Adipocyte (in vitro differentiated cells): ENCODE results near the gene PCDHB9.
"Not testable (repeated sequence)": the region's sequence is repeated elsewhere in the genome, so short reads cannot be mapped to it uniquely, and the experiment has no call there.

Experiments used
- DNase-seq: peaks from one replicate; pipeline ENCODE4 v3.0.0-alpha.2; 2015; ENCODE audit warnings: low read depth
- H3K27me3 ChIP-seq: replicated peaks from 2 replicates; pipeline ENCODE4 v1.7.0; 2013; ENCODE audit warnings: mild to moderate bottlenecking, low read length, moderate library complexity; ENCODE audit not compliant: control insufficient read depth, insufficient read depth
- H3K36me3 ChIP-seq: 2 replicates; pipeline ENCODE4 v1.7.0; 2013; ENCODE audit warnings: low read length, mild to moderate bottlenecking, moderate library complexity; ENCODE audit not compliant: control insufficient read depth, insufficient read depth, severe bottlenecking
- H3K4me1 ChIP-seq: 2 replicates; pipeline ENCODE4 v1.7.0; 2013; ENCODE audit warnings: mild to moderate bottlenecking, low read length, moderate library complexity; ENCODE audit not compliant: control insufficient read depth, insufficient read depth
- H3K4me3 ChIP-seq: 2 replicates; pipeline ENCODE4 v1.7.0; 2013; ENCODE audit warnings: mild to moderate bottlenecking, low read length, moderate library complexity
- H3K9ac ChIP-seq: 2 replicates; pipeline ENCODE4 v1.7.0; 2013; ENCODE audit warnings: mild to moderate bottlenecking, low read length, moderate library complexity
- H3K9me3 ChIP-seq: 2 replicates; pipeline ENCODE4 v1.7.0; 2013; ENCODE audit warnings: mild to moderate bottlenecking, low read length, moderate library complexity; ENCODE audit not compliant: control insufficient read depth

Gene PCDHB9

DNA sequence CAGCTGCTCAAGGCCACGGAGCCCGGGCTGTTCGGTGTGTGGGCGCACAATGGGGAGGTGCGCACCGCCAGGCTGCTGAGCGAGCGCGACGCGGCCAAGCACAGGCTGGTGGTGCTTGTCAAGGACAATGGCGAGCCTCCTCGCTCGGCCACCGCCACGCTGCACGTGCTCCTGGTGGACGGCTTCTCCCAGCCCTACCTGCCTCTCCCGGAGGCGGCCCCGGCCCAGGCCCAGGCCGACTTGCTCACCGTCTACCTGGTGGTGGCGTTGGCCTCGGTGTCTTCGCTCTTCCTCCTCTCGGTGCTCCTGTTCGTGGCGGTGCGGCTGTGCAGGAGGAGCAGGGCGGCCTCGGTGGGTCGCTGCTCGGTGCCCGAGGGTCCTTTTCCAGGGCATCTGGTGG lies 2.2 kb downstream of the PCDHB9 start:
- H3K9me3 ChIP-seq = peaks cover 34% of the 10 kb centered on the region
- not testable (repeated sequence) for H3K4me3 ChIP-seq, H3K36me3 ChIP-seq, DNase-seq, H3K9ac ChIP-seq, H3K27me3 ChIP-seq, H3K4me1 ChIP-seq

DNA sequence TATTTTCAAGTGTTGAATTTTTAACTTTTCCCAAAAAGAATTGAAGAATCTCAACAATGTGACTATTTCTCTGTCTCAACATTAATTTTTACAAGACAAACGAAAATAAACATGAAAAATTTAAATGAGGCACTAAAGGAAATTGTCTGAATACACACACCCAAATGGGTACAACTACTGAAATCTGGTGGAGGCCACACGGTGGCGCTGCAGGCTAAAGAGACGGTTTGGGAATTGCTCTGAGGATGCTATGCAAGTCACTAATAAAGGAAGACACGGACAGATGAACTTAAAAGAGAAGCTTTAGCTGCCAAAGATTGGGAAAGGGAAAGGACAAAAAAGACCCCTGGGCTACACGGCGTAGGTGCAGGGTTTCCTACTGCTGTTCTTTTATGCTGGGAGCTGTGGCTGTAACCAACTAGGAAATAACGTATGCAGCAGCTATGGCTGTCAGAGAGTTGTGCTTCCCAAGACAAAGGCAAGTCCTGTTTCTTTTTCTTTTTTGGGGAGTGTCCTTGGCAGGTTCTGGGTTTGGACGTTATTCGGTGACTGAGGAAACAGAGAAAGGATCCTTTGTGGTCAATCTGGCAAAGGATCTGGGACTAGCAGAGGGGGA lies 5.3 kb downstream of the PCDHB9 start, which contains the start of gene PCDHB10:
Gene PCDHB10, plus strand, starts transcription at position 244 of the 616 bp plus-strand sequence. Its CDS starts 200 bp downstream, at position 444.
- Histone ChIP-seq H3K27me3 (no peaks in the 10 kb centered on the region), H3K4me1 (no peaks in the 10 kb centered on the region), H3K9me3 (peaks cover 42% of the 10 kb centered on the region), H3K36me3 (no peaks in the 10 kb centered on the region), H3K4me3 (no peak within 1 kb of the TSS), H3K9ac (no peak within 1 kb of the TSS)
- DNase-seq = peak; percentile 37

DNA sequence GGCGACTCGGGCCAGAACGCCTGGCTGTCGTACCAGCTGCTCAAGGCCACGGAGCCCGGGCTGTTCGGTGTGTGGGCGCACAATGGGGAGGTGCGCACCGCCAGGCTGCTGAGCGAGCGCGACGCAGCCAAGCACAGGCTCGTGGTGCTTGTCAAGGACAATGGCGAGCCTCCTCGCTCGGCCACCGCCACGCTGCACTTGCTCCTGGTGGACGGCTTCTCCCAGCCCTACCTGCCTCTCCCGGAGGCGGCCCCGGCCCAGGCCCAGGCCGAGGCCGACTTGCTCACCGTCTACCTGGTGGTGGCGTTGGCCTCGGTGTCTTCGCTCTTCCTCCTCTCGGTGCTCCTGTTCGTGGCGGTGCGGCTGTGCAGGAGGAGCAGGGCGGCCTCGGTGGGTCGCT lies 7.4 kb downstream of the PCDHB9 start:
- peaks cover 62% of the 10 kb centered on the region for H3K9me3 ChIP-seq
- not testable (repeated sequence) for H3K27me3 ChIP-seq, H3K4me3 ChIP-seq, H3K9ac ChIP-seq, H3K36me3 ChIP-seq, DNase-seq, H3K4me1 ChIP-seq

DNA sequence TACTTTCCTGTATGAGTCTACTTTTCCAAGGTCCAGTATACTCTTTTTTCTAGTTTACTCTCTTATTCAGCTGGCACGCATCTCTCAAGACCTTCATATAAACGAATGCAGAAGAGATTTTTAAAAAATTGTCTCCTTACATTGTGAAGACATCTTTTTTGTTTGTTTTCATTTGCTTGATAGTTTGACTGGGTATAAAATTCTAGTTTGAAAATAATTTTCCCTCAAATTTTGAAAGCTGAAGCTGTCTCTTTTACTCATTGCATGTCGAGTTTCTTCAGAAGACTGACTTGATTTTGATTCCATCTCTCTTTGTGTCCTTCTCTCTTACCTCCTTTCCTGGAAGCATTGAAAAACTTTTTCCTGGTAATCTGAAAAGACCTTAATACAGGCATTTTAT lies 9.4 kb downstream of the PCDHB9 start:
- H3K36me3 ChIP-seq = no peaks in the 10 kb centered on the region
- no peaks in the 10 kb centered on the region for H3K4me1 ChIP-seq
- H3K9ac ChIP-seq = no peak overlapping the region
- H3K4me3 ChIP-seq = no peak overlapping the region
- peaks cover 71% of the 10 kb centered on the region for H3K9me3 ChIP-seq
- no peak for DNase-seq
- no peaks in the 10 kb centered on the region for H3K27me3 ChIP-seq

DNA sequence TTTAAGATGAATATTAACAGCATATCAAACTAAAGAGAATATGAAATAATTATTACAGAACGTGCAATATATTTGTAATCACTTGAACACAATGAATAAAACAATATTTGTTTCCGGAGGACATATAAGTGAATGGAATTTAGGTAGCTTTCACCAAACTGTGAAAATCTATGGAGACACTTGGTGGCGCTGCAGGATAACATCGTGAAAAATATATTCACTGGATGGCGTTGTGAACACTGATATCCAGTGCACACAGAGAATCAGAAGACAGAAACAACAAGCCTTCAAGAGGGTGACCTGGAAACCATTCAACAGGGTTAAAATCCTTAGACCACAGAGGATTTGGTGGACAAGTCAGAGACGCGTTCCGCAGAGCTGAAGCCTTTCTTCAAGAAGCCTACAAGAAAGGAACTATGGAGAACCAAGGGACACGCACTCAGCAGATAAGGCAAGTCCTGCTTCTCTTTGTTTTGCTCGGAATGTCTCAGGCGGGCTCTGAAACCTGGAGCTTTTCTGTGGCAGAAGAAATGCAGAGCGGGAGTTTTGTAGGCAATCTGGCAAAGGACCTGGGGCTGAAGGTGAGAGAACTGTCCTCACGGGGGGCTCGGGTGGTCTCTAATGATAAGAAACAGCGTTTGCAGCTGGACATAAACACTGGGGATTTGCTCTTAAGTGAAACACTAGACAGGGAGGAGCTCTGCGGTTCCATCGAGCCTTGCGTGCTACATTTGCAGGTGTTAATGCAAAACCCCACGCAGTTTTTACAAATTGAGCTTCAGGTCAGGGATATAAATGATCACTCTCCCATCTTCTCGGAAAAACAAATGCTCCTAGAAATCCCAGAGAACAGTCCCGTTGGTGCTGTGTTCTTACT lies 12.6 kb downstream of the PCDHB9 start, which contains the start of gene PCDHB11:
Gene PCDHB11, plus strand, starts transcription at position 269 of the 877 bp plus-strand sequence. Its CDS starts 148 bp downstream, at position 417.
- Histone ChIP-seq H3K9ac (no peak within 1 kb of the TSS), H3K4me3 (peak within 1 kb of the TSS; percentile 42), H3K4me1 (no peaks in the 10 kb centered on the region), H3K9me3 (peaks cover 60% of the 10 kb centered on the region), H3K36me3 (no peaks in the 10 kb centered on the region), H3K27me3 (no peaks in the 10 kb centered on the region)
- DNase-seq = no peak

DNA sequence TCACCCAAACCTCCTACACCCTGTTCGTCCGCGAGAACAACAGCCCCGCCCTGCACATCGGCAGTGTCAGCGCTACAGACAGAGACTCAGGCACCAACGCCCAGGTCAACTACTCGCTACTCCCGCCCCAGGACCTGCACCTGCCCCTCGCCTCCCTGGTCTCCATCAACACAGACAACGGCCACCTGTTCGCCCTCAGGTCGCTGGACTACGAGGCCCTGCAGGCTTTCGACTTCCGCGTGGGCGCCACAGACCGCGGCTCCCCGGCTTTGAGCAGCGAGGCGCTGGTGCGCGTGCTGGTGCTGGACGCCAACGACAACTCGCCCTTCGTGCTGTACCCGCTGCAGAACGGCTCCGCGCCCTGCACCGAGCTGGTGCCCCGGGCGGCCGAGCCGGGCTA lies 14.2 kb downstream of the PCDHB9 start:
- not testable (repeated sequence) for H3K9ac ChIP-seq, H3K4me3 ChIP-seq, H3K27me3 ChIP-seq, DNase-seq, H3K4me1 ChIP-seq, H3K36me3 ChIP-seq
- peaks cover 57% of the 10 kb centered on the region for H3K9me3 ChIP-seq

DNA sequence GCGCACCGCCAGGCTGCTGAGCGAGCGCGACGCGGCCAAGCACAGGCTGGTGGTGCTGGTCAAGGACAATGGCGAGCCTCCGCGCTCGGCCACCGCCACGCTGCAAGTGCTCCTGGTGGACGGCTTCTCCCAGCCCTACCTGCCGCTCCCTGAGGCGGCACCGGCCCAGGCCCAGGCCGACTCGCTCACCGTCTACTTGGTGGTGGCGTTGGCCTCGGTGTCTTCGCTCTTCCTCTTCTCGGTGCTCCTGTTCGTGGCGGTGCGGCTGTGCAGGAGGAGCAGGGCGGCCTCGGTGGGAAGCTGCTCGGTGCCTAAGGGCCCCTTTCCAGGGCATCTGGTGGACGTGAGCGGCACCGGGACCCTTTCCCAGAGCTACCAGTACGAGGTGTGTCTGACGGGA lies 14.7 kb downstream of the PCDHB9 start:
- not testable (repeated sequence) for H3K36me3 ChIP-seq, H3K4me1 ChIP-seq, H3K9ac ChIP-seq, H3K4me3 ChIP-seq, DNase-seq, H3K27me3 ChIP-seq
- H3K9me3 ChIP-seq = peaks cover 53% of the 10 kb centered on the region

DNA sequence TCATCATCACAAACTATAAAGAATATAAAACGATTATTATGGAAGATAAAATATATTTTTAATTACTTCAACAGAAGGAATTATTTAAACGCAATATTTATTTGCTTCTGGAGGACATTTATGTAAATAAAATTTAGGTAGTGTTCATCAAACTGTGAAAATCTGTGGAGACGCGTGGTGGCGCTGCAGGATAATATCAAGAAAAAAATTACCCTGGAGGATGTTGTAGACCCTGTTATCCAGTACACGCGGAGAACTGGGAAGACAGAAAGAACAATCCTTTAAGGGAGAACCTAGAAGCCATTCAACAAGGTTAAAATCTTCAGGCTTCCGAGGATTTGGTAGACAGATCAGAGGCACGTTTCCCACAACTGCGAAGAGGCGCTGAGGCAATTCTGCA lies 21.5 kb downstream of the PCDHB9 start, which contains the start of gene PCDHB12:
Gene PCDHB12, plus strand, starts transcription at position 242 of the 400 bp plus-strand sequence. CDS start 189 bp downstream, outside the sequence.
- H3K4me1 ChIP-seq = no peaks in the 10 kb centered on the region
- H3K27me3 ChIP-seq = no peaks in the 10 kb centered on the region
- DNase-seq = peak; percentile 47
- H3K9ac ChIP-seq = no peak within 1 kb of the TSS
- H3K9me3 ChIP-seq = peaks cover 62% of the 10 kb centered on the region
- H3K36me3 ChIP-seq = no peaks in the 10 kb centered on the region
- H3K4me3 ChIP-seq = peak within 1 kb of the TSS; percentile 4

DNA sequence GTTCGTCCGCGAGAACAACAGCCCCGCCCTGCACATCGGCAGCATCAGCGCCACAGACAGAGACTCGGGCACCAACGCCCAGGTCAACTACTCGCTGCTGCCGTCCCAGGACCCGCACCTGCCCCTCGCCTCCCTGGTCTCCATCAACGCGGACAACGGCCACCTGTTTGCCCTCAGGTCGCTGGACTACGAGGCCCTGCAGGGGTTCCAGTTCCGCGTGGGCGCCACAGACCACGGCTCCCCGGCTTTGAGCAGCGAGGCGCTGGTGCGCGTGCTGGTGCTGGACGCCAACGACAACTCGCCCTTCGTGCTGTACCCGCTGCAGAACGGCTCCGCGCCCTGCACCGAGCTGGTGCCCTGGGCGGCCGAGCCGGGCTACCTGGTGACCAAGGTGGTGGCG lies 23.3 kb downstream of the PCDHB9 start:
- H3K4me3 ChIP-seq, DNase-seq, H3K27me3 ChIP-seq, H3K4me1 ChIP-seq, H3K9ac ChIP-seq, H3K36me3 ChIP-seq: not testable (repeated sequence)
- peaks cover 72% of the 10 kb centered on the region for H3K9me3 ChIP-seq

DNA sequence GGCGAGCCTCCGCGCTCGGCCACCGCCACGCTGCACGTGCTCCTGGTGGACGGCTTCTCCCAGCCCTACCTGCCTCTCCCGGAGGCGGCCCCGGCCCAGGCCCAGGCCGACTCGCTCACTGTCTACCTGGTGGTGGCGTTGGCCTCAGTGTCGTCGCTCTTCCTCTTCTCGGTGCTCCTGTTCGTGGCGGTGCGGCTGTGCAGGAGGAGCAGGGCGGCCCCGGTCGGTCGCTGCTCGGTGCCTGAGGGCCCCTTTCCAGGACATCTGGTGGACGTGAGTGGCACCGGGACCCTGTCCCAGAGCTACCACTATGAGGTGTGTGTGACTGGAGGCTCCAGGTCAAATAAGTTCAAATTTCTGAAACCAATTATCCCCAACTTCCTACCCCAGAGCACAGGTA lies 23.9 kb downstream of the PCDHB9 start:
- H3K27me3 ChIP-seq, H3K4me1 ChIP-seq, DNase-seq, H3K4me3 ChIP-seq, H3K36me3 ChIP-seq, H3K9ac ChIP-seq: not testable (repeated sequence)
- peaks cover 73% of the 10 kb centered on the region for H3K9me3 ChIP-seq

DNA sequence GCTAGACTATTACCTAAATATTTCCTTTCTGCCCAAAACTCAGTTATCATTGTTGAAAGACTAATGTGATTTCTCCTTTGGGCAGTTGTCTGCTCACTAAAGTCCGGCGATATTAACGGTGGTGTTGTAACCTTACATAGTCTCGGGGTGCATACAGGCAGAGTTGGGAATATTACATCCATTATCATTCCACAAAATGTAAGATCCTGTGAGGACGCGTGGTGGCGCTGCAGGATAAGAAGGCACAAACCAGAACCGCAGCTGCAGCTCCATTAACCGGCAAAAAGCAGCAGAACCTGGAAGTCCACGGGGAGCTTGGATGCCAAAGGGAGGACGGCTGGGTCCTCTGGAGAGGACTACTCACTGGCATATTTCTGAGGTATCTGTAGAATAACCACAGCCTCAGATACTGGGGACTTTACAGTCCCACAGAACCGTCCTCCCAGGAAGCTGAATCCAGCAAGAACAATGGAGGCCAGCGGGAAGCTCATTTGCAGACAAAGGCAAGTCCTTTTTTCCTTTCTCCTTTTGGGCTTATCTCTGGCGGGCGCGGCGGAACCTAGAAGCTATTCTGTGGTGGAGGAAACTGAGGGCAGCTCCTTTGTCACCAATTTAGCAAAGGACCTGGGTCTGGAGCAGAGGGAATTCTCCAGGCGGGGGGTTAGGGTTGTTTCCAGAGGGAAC lies 26.8 kb downstream of the PCDHB9 start, which contains the start of gene PCDHB13:
Gene PCDHB13, plus strand, starts transcription at position 264 of the 684 bp plus-strand sequence. Its CDS starts 205 bp downstream, at position 469.
- H3K4me1 ChIP-seq, H3K27me3 ChIP-seq, H3K36me3 ChIP-seq, H3K9ac ChIP-seq: not testable (repeated sequence)
- Histone ChIP-seq H3K4me3 (peak within 1 kb of the TSS; percentile 27), H3K9me3 (peaks cover 72% of the 10 kb centered on the region)
- DNase-seq = peak; percentile 43
